ENCODE results near the gene DPP3.

The DPP3 gene

DNA sequence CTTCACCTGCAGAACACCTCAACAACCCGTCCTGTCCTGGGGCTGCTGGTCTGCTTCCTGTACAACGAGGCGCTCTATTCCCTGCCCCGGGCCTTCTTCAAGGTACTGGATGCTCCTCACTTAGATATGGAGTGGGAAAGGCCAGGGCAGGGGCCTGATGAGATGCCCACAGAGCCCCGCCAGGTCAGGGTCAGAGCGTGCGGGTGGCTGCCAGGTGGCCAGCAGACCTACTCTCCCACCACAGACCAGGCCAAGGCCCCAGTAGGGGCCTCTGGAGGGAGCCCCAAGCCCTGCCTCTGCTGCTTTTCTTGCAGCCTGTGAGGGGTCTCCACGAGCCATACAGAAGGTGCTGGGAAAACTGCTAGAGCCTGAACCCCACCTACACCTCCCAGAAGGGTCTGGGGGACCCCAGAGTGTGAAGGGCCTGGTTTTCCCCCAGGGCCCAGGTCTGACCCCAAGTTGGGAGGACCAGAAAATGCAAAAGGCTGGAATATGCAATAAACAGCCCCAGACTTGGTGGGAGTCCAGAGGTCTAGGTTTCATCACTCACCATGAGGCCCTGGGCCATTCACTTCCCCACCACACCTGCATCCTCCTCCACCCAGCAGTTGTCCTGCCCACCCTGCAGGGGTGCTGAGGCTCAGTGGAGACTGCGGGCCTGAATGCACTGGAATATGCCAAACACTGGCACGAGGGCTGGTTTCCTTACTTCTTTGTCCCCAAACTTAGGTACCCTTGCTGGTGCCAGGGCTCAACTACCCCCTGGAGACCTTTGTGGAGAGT is 50.9 kb downstream of the DPP3 start:
- no peak overlapping the region for H2AFZ ChIP-seq (ENCODE audit: low read length)
- H4K91ac ChIP-seq (ENCODE audit: low read depth, low read length, poor library complexity) = no peak overlapping the region
- H3K14ac ChIP-seq (ENCODE audit: low read length) = no peak overlapping the region
- no peak overlapping the region for H3K4ac ChIP-seq (ENCODE audit: low read length)
- no peak overlapping the region for H3K23ac ChIP-seq (ENCODE audit: low read depth, low read length, poor library complexity)
- no peaks in the 10 kb centered on the region for H3K27me3 ChIP-seq (ENCODE audit: control insufficient read depth in 3 of 3, insufficient read depth in 3 of 3, low read depth in 1 of 3, low read length in 3 of 3)
- peak overlapping the region; percentile 19 for H2BK5ac ChIP-seq (ENCODE audit: low read length)
- H4K8ac ChIP-seq (ENCODE audit: low read depth, low read length) = no peak overlapping the region
- WGBS, 2 donors (ENCODE audit: extremely low coverage in 2 of 2, insufficient read length in 2 of 2, insufficient replicate concordance in 1 of 2) = no CpG with 5 or more reads among the region's 10 CpGs
- peaks cover 18 to 36% of the 10 kb centered on the region in 2 donors for H3K36me3 ChIP-seq (replicated peaks in 1 of 2; ENCODE audit: control insufficient read depth in 2 of 2, insufficient read depth in 2 of 2, low read length in 2 of 2)
- H2BK120ac ChIP-seq (ENCODE audit: low read depth, low read length) = no peak overlapping the region
- no peak overlapping the region for H2BK15ac ChIP-seq (ENCODE audit: low read length)
- H3K4me2 ChIP-seq (ENCODE audit: insufficient read depth, low read length, poor library complexity, severe bottlenecking) = no peak overlapping the region
- H3K18ac ChIP-seq (ENCODE audit: low read length) = no peak overlapping the region
- H3K9ac ChIP-seq (ENCODE audit: low read depth, low read length, poor library complexity) = peak overlapping the region; percentile 60
- no peak for DNase-seq (ENCODE audit: low spot score)
- no peak overlapping the region for H2BK12ac ChIP-seq (ENCODE audit: low read length)
- H3K4me3 ChIP-seq (ENCODE audit: low read length in 2 of 2) = no peak overlapping the region
- H2AK5ac ChIP-seq (ENCODE audit: low read depth, low read length) = no peak overlapping the region
- H3K79me1 ChIP-seq (ENCODE audit: low read depth, low read length) = peaks cover 3% of the 10 kb centered on the region
- H3K27ac ChIP-seq (replicated peaks; ENCODE audit: low read length) = no peak overlapping the region
- H3K4me1 ChIP-seq (ENCODE audit: control insufficient read depth in 2 of 2, insufficient read depth in 1 of 2, low read depth in 1 of 2, low read length in 2 of 2) = no peaks in the 10 kb centered on the region
- H3K9me3 ChIP-seq (replicated peaks in 1 of 2; ENCODE audit: control insufficient read depth in 2 of 2, insufficient read depth in 1 of 2, low read depth in 1 of 2, low read length in 2 of 2) = no peaks in the 10 kb centered on the region

DNA sequence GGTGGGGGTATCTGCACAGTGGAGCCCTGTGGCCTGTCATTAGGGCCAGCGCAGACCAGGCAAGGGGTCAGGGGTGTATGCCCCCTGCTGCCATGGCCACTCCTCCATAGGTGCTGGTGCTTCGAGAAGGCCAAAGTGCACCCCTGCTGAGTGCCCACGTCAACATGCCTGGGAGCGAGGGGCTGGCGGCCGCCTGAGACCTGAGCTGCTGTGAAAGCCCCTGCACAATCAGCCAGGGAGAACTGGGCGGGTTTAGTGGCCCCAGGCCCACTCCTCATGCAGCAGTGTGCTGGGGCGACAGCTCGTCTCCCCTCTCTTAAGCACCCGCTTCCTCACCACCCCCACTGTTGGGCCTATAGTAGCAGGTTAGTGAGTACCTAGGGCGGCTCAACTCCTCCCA is 51.6 kb downstream of the DPP3 start:
- no peak overlapping the region for H2BK15ac ChIP-seq (ENCODE audit: low read length)
- no peak overlapping the region for H3K4ac ChIP-seq (ENCODE audit: low read length)
- H2BK5ac ChIP-seq (ENCODE audit: low read length) = peak overlapping the region; percentile 5
- peaks cover 3% of the 10 kb centered on the region for H3K79me1 ChIP-seq (ENCODE audit: low read depth, low read length)
- peaks cover 15 to 35% of the 10 kb centered on the region in 2 donors for H3K36me3 ChIP-seq (replicated peaks in 1 of 2; ENCODE audit: control insufficient read depth in 2 of 2, insufficient read depth in 2 of 2, low read length in 2 of 2)
- H2AFZ ChIP-seq (ENCODE audit: low read length) = no peak overlapping the region
- H4K8ac ChIP-seq (ENCODE audit: low read depth, low read length) = peak overlapping the region; percentile 23
- H2BK120ac ChIP-seq (ENCODE audit: low read depth, low read length) = no peak overlapping the region
- no peaks in the 10 kb centered on the region for H3K27me3 ChIP-seq (ENCODE audit: control insufficient read depth in 3 of 3, insufficient read depth in 3 of 3, low read depth in 1 of 3, low read length in 3 of 3)
- no peak overlapping the region for H3K9ac ChIP-seq (ENCODE audit: low read depth, low read length, poor library complexity)
- no peak overlapping the region for H2BK12ac ChIP-seq (ENCODE audit: low read length)
- no peaks in the 10 kb centered on the region for H3K9me3 ChIP-seq (replicated peaks in 1 of 2; ENCODE audit: control insufficient read depth in 2 of 2, insufficient read depth in 1 of 2, low read depth in 1 of 2, low read length in 2 of 2)
- no peak overlapping the region for H2AK5ac ChIP-seq (ENCODE audit: low read depth, low read length)
- H3K4me2 ChIP-seq (ENCODE audit: insufficient read depth, low read length, poor library complexity, severe bottlenecking) = no peak overlapping the region
- peak overlapping the region; percentile 21 for H3K14ac ChIP-seq (ENCODE audit: low read length)
- H3K4me3 ChIP-seq (ENCODE audit: low read length in 2 of 2) = no peak overlapping the region
- no peak for DNase-seq (ENCODE audit: low spot score)
- no peak overlapping the region for H3K23ac ChIP-seq (ENCODE audit: low read depth, low read length, poor library complexity)
- WGBS, 2 donors (ENCODE audit: extremely low coverage in 2 of 2, insufficient read length in 2 of 2, insufficient replicate concordance in 1 of 2) = no CpG with 5 or more reads among the region's 11 CpGs
- H3K4me1 ChIP-seq (ENCODE audit: control insufficient read depth in 2 of 2, insufficient read depth in 1 of 2, low read depth in 1 of 2, low read length in 2 of 2) = no peaks in the 10 kb centered on the region
- H4K91ac ChIP-seq (ENCODE audit: low read depth, low read length, poor library complexity) = no peak overlapping the region
- no peak overlapping the region for H3K18ac ChIP-seq (ENCODE audit: low read length)
- no peak overlapping the region for H3K27ac ChIP-seq (replicated peaks; ENCODE audit: low read length)

- no peak overlapping the region for H2BK15ac ChIP-seq (ENCODE audit: low read length)
- H4K8ac ChIP-seq (ENCODE audit: low read depth, low read length) = no peak overlapping the region
- H2BK12ac ChIP-seq (ENCODE audit: low read length) = no peak overlapping the region
- H3K18ac ChIP-seq (ENCODE audit: low read length) = no peak overlapping the region
- peaks cover 3% of the 10 kb centered on the region for H3K79me1 ChIP-seq (ENCODE audit: low read depth, low read length)
- H3K4me1 ChIP-seq (ENCODE audit: control insufficient read depth in 2 of 2, insufficient read depth in 1 of 2, low read depth in 1 of 2, low read length in 2 of 2) = no peaks in the 10 kb centered on the region
- H3K27ac ChIP-seq (replicated peaks; ENCODE audit: low read length) = no peak overlapping the region
- no peak overlapping the region for H3K23ac ChIP-seq (ENCODE audit: low read depth, low read length, poor library complexity)
- H2AFZ ChIP-seq (ENCODE audit: low read length) = no peak overlapping the region
- no CpG with 5 or more reads among the region's 6 CpGs for WGBS, 2 donors (ENCODE audit: extremely low coverage in 2 of 2, insufficient read length in 2 of 2, insufficient replicate concordance in 1 of 2)
- no peak overlapping the region for H4K91ac ChIP-seq (ENCODE audit: low read depth, low read length, poor library complexity)
- DNase-seq (ENCODE audit: low spot score) = no peak
- no peak overlapping the region for H2BK120ac ChIP-seq (ENCODE audit: low read depth, low read length)
- no peak overlapping the region for H2AK5ac ChIP-seq (ENCODE audit: low read depth, low read length)
- H3K14ac ChIP-seq (ENCODE audit: low read length) = no peak overlapping the region
- no peak overlapping the region for H3K4me3 ChIP-seq (ENCODE audit: low read length in 2 of 2)
- H3K9ac ChIP-seq (ENCODE audit: low read depth, low read length, poor library complexity) = no peak overlapping the region
- no peak overlapping the region for H3K4me2 ChIP-seq (ENCODE audit: insufficient read depth, low read length, poor library complexity, severe bottlenecking)
- H3K4ac ChIP-seq (ENCODE audit: low read length) = no peak overlapping the region
- H3K9me3 ChIP-seq (replicated peaks in 1 of 2; ENCODE audit: control insufficient read depth in 2 of 2, insufficient read depth in 1 of 2, low read depth in 1 of 2, low read length in 2 of 2) = no peaks in the 10 kb centered on the region
- no peak overlapping the region for H2BK5ac ChIP-seq (ENCODE audit: low read length)
- H3K36me3 ChIP-seq (replicated peaks in 1 of 2; ENCODE audit: control insufficient read depth in 2 of 2, insufficient read depth in 2 of 2, low read length in 2 of 2) = peaks cover 14 to 37% of the 10 kb centered on the region in 2 donors
- no peaks in the 10 kb centered on the region for H3K27me3 ChIP-seq (ENCODE audit: control insufficient read depth in 3 of 3, insufficient read depth in 3 of 3, low read depth in 1 of 3, low read length in 3 of 3)
Observed at GRCh38 chr11:66532784-66533183, 52.5 kb downstream of the DPP3 start.

- H4K8ac ChIP-seq (ENCODE audit: low read depth, low read length) = peak overlapping the region; percentile 92
- no peaks in the 10 kb centered on the region for H3K79me1 ChIP-seq (ENCODE audit: low read depth, low read length)
- no peak overlapping the region for H3K14ac ChIP-seq (ENCODE audit: low read length)
- H2BK5ac ChIP-seq (ENCODE audit: low read length) = peak overlapping the region; percentile 71
- H2BK120ac ChIP-seq (ENCODE audit: low read depth, low read length) = no peak overlapping the region
- no CpG with 5 or more reads among the region's 16 CpGs for whole genome bisulfite sequencing, 2 donors (ENCODE audit: extremely low coverage in 2 of 2, insufficient read length in 2 of 2, insufficient replicate concordance in 1 of 2)
- H3K27me3 ChIP-seq (ENCODE audit: control insufficient read depth in 3 of 3, insufficient read depth in 3 of 3, low read depth in 1 of 3, low read length in 3 of 3) = no peaks in the 10 kb centered on the region
- H3K4me2 ChIP-seq (ENCODE audit: insufficient read depth, low read length, poor library complexity, severe bottlenecking) = peak overlapping the region; percentile 11
- H2AK5ac ChIP-seq (ENCODE audit: low read depth, low read length) = peak overlapping the region; percentile 79
- no peak overlapping the region for H3K27ac ChIP-seq (replicated peaks; ENCODE audit: low read length)
- H3K9me3 ChIP-seq (replicated peaks in 1 of 2; ENCODE audit: control insufficient read depth in 2 of 2, insufficient read depth in 1 of 2, low read depth in 1 of 2, low read length in 2 of 2) = no peaks in the 10 kb centered on the region
- H2BK15ac ChIP-seq (ENCODE audit: low read length) = peak overlapping the region; percentile 37
- no peak overlapping the region for H3K4me3 ChIP-seq (ENCODE audit: low read length in 2 of 2)
- H3K4me1 ChIP-seq (ENCODE audit: control insufficient read depth in 2 of 2, insufficient read depth in 1 of 2, low read depth in 1 of 2, low read length in 2 of 2) = peaks cover 9 to 12% of the 10 kb centered on the region in 2 donors
- H2AFZ ChIP-seq (ENCODE audit: low read length) = no peak overlapping the region
- peak overlapping the region; percentile 63 for H3K9ac ChIP-seq (ENCODE audit: low read depth, low read length, poor library complexity)
- H3K4ac ChIP-seq (ENCODE audit: low read length) = no peak overlapping the region
- no peak overlapping the region for H4K91ac ChIP-seq (ENCODE audit: low read depth, low read length, poor library complexity)
- H2BK12ac ChIP-seq (ENCODE audit: low read length) = no peak overlapping the region
- H3K18ac ChIP-seq (ENCODE audit: low read length) = peak overlapping the region; percentile 57
- peak overlapping the region; percentile 52 for H3K23ac ChIP-seq (ENCODE audit: low read depth, low read length, poor library complexity)
- no peak for DNase-seq (ENCODE audit: low spot score)
- peaks cover 9 to 31% of the 10 kb centered on the region in 2 donors for H3K36me3 ChIP-seq (replicated peaks in 1 of 2; ENCODE audit: control insufficient read depth in 2 of 2, insufficient read depth in 2 of 2, low read length in 2 of 2)
Observed at GRCh38 chr11:66539170-66539869, 59.1 kb downstream of the DPP3 start.
